B cell (primary cell): ENCODE measurements around the gene XXYLT1.

Experiments used
- CTCF ChIP-seq: fragments of 200-600 bp; IDR thresholded peaks from one replicate; pipeline ENCODE4 v1.8.0; 2022; ENCODE audit warnings: antibody characterized with exemption, mild to moderate bottlenecking
- EZH2 ChIP-seq: IDR thresholded peaks from 2 replicates; pipeline ENCODE4 v1.6.1; 2012; ENCODE audit warnings: borderline replicate concordance, low read depth, mild to moderate bottlenecking, moderate library complexity, low read length; ENCODE audit not compliant: insufficient read depth, poor library complexity, severe bottlenecking

- TF ChIP-seq CTCF (no peak), EZH2 (no peak)
Measured at GRCh38 chr3:195080571-195081151, 190.3 kb downstream of the XXYLT1 start.
